GM19351 (cell line): ENCODE data around the gene MCC.

ENCODE experiments used
- ATAC-seq: cut with Tn5 transposase; IDR thresholded peaks from one replicate; pipeline ENCODE4 v1.9.1; 2021; ENCODE audit warnings: mild to moderate bottlenecking, moderate library complexity; ENCODE audit not compliant: unreplicated experiment

The MCC gene

DNA sequence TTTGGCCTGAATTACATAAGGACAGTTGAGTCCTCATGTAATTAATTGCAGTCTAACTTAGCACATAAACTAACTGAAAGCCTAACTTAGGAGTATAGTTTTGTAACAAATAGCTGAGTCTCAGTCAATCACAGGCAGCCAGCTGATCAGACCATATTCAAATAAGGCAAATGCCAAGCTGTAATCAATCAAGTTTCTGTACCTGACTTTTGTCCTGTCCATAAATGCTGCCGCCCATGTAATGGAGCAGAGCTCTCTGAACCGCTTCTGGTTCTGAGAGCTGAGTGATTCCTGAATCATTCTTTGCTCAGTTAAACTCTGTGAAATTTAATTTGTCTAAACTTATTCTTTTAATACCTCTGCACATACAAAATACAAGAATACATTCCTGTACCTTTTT lies 158.3 kb downstream of the MCC start:
- ATAC-seq: no peak

DNA sequence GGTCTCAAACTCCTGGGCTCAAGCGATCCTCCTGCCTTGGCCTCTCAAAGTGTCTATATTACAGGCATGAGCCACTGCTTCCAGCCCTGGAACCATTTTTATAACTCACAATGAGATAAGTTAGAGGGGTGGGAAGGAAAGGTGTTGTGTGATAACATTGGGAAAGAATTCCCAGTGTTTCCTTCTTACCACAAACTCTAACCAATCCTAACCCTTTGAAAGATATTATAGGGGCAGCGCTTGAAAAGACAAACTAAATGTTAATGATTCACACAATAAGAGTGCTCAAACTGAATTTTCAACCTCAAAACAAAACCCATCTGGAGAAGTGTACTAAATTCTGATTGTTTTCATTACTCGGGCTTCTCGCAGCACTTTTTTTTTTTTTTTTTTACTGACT lies 163.2 kb downstream of the MCC start:
- no peak for ATAC-seq

DNA sequence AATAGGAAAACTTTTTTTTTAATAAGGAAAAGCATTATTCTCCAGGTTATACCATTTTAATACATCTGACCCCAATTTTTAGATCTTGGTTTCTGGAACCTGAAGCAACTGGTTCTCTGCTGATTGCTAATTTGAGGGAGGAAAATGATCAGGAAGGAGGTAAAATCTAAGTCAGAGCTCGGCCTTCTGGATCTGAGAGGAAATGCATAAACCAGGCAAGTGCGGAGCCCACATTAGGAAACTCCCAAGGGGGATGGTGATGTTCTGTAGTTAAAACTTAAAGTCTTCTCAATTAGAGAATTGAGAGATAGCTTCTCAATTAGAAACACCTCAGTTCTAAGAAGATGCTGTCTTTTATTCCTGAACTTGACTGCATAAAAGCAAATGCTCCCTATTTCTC lies 167.0 kb downstream of the MCC start:
- ATAC-seq: no peak

DNA sequence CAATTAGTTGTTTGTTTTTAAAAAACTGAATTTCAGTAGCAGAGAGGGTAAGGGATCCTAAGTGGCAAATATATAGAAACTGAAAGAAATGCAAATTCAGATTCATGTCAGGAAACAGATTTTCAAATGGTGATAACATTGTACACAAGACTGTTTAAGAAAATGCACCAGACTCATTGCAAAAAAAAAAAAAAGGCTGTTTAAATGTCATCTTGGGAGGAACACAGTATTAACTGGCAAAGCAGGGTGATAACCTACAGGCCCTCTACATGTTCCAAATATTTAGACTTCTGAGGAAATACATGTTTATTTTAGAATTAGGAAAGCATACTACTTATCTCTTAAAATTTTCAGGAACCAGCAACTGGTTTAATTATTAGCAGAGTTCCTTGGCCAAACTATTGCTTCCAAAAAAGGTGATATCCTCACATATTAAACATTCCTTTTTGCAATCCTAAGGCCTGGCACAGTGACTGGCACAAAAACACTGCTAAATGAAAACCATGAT lies 167.9 kb downstream of the MCC start:
- peak; percentile 76 for ATAC-seq

DNA sequence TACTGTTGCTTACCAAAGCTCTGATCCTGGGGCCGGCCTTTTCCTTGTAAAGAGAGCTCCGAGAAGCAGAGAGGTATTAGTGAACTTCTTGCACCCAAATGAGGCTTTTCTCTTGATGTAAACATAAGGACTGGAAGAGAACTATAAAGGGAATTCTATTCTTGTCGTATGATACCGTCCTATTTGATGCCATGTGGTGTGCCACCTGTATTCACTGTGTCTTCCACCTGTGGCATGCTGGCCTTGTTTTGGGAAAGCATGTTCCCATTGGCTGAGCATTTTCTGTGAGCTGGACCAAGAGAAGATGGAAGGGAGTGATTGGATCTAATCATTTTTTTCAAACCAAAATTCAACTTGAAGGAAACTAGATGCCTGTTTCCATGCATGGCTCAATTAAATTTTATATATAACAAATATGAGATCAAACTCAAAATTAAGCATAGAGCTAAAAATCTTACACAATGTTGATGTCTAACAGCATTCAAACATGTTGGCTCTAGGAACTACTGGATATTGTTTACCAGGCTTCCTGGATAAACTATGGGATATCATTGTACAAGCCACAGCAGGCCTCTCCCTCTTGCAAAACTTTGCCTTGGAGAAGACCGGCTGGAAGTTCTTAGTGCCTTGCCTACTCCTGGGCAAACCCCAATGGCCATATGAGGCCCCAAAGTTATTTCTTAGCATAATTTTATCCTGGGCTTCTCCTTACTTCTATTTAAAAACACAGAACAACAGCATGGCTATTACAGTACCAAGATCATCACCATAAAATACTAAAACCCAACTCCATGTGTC lies 168.8 kb downstream of the MCC start:
- ATAC-seq: no peak

DNA sequence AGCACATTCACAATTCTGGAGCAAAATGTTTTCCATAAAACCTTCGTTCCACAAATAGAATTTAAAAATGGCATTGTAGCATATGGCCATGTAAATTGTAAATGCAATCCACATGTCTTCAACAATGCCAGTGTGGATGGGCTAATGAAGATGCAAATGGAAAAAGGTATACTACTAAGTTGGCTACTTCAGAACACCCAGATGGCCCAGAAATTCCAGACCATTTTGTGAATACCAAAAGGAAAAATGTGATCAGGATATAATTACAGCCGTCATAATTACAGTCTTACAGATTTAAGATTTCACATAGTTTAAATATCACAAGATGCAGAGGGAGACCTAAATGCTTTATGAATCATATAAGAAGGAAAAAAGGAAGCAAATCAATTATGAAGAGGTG lies 170.6 kb downstream of the MCC start:
- ATAC-seq: no peak

DNA sequence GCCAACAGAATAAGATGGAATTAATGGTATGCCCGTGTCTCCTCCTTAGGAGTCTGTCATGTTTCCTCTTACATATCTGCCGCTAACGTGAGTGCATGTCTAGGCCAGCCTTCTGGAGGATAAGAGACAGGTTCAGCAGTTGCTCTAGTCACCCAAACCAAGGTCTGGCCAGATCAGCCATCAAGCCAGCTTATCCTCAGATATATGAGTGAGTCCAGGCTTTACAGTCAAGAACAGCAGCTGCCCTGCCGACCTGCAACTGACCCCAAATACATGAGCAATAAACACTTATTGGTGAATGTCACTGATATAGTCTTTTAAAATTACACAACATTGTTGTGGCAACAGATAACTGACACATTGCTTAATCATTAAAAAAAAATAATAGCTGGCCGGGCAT lies 177.0 kb downstream of the MCC start:
- ATAC-seq: no peak

DNA sequence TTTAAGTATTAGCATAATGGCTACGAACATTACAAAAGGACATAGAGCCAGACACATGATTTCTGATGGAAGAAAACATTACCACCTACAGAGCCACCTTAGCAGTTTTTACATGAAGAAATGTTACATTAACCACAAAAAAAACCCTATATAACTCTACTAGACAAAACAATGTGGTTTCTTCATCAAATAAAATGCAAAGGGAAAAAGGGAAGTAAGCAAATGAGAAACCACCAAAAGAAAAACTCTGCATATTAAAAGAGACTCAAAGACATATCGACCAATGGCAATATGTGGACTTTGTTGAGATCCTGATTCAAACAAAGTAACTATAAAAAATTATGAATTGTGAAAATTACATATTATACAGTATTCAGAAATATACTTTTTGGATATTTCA lies 186.1 kb downstream of the MCC start:
- ATAC-seq: no peak

DNA sequence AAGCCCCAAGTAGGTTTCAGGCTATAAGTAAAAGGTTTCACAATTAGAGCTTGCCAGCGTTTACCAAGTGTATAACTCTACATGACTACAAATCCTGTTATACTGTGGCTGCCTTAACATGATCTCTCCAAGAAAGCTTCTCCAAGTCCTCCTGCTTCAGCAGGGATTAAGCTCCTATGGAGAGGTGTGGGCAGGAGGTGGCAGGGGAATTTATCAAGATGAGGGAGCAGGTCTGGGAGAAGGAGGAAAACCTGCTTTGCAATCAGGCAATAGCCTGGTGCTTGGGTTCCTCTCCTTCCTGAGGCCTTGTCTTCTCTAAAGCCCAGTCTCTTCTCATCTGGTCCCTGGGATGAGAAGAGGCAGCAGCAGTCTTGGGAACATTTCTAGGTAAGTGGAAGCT lies 188.7 kb downstream of the MCC start:
- ATAC-seq: no peak

DNA sequence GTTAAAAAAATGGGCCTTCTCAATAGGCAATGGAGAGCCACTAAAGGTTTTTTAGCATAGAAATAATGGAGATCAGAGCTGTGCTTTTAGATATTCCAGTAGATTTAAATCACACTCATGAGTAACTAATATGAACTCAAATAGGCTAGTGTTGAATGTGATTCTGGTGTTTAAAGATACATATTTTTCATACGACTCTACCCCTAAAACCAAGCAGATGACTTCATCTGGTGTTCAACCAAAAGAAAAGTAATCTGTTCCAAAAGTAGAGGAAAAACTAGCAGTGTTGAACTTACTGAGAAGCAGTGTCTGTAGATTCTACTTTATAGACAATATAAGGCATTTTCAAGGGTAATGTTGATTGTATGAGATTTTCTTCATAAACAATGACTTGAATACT lies 191.6 kb downstream of the MCC start:
- no peak for ATAC-seq

DNA sequence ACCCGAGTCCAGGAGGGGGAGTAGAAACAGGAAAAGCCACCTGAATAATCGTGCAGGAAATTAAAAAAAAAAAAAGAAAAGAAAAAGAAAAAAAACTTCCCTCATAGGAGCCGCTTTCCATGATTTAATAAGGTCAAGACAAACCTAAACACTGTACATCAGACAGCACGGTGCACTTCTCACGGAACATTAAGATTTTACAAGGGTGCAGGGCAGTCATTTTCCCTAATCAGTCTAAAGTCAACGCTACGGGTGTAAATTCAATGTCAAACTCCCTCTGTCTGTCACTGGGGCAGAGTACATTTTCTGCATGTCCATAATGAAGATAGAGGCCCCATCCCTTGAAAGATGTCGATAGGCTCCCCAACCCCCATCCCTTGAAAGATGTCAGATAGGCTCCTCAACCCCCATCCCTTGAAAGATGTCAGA lies 193.1 kb downstream of the MCC start:
- no peak for ATAC-seq

DNA sequence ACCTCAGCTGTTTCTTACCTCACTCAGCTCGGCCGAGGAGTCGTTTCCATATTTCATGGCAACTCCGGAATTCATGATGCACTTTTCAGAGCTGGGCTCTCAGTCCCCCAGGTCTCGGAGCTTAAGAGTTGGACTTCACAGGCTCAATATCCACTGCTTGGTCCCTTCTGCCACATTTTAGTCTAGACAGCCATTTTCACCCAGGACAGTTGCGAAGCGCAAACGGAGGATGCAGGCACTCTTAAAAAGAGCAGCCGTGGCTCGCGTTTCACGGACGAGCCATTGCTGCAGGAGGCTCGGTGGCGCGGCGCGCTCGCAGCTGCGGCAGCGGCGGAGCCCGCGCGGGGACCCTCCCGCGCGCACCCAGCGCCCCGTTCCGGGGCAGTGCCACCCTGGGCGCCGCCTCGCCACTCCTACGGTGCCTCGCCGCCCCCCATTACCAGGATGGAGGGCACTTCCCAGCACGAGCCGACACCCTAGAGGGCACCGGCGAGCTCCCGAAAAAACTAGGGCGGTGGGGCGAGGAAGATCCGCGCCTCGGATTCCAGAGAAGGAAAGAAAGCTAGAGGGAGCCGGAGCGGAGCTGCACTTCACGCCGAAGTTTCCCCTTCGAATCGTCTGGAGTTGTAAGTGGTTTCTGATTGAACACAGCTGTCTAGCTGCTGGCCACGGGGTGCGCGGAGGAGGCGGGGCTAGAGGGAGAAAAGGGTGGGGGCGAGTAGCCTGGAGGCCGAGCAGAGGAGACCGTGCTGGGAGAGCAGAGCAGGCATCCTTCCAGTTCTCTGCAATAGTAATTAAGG lies 193.7 kb downstream of the MCC start:
- ATAC-seq: peak; percentile 95

DNA sequence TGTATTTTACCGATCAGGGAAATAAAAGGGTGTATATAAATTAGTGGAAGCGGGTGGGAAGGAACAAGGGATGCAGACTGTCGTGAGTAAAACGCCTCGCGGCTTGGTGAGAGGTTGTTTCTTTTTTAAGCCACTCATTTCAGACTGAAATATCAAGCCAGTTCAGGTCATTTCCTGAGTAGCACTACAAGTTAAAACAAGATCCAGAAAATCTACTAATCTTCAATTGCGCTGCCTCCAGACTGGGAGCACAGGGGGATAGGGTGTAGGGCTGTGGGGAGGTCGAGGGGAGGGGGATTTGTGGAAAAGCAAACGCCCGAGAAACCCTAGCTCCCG lies 194.3 kb downstream of the MCC start:
- ATAC-seq: peak; percentile 23

DNA sequence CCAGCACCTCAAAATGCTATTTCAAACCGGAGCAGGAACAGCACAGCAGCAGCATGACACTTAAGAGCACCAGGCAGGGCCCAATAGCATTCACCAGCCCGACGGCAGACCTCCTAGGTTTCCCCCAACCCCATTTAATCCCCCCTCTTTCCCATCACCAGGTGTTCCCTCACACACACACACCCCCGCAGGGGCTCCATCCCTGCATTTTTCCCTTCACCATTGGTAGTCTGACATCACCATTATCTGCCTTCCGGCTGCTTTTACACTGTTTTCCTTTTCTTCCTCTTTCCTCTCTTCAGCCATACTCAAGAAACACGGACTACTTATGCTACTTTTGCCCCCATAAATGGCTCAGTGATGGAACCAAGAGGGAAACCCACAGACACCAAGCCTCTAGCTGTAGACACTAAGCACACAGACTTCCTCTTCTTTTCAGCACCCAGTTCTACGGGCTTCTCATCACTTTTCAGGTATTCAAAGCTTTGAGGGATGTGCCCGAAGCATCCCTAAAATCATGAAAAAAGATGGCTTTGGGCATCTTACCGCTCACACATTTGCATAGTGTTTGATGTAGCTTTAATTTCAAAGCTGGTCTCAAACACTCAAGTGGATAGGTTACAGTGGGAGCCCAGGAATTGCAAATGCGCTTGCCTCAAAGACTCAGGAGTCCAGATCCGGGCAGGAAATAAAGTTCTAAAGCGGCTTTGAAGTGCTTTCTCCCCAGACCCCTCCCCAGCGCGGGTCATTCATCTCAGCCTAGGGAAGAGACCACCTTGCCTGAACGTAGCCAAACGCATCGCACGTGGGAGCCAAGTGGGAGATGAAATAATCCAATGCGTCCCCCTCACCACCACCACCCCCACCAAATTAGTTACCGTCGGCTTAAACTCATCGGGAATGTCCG lies 194.9 kb downstream of the MCC start:
- no peak for ATAC-seq

DNA sequence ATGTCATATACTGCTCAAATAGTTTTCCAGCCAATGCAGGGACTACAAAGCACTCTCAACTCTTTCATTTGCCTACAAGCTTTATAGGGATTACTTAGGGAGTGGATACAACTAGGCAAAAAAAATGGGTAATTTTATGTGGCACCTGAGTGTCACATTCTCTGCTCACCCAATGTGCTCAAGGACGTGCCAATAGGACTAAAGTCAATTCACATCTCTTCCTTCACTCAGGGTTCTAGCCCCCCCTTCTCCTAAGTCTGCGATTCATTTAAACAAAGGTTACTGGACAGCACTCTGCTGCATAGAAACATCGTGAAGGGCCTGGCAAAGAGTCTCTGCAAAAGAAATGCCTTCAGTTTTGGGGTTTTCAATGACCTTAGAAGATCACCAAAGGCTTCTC lies 195.8 kb downstream of the MCC start:
- no peak for ATAC-seq

DNA sequence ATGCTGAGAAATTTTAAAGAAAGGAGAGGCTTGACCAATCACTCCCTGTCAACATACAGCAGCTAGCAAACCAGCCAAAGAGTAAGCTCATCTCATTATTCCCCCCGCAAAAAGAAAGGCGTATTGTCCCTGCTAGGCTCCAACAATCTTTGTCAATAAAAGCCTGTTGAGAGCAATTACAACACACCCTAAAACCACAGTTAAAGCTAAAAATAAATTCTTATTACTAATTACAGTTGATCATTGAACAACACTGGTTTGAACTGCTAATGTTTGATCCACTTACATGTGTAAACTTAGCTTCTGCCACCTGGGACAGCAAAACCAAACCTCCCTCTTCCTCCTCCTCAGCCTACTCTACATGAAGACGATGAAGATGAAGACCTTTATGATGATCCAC lies 204.7 kb downstream of the MCC start:
- no peak for ATAC-seq

DNA sequence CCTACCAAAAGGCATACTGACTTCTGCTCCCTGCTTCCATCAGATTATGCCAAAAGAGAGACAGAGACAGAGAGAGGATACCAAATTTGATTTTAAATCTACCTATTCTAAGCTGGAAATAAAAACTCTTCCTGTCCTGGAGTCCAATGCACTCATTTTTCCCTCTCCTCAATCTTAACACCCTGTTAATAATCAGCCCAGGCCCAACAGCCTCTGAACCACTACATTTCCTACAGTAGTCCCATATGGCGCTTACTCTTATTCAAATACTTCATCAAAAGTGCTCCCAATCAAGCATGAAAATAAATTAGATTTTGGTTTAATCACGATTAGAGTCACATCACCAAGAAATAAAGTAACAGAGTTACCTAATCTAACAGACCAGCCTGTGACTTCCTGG lies 205.8 kb downstream of the MCC start:
- ATAC-seq: no peak

DNA sequence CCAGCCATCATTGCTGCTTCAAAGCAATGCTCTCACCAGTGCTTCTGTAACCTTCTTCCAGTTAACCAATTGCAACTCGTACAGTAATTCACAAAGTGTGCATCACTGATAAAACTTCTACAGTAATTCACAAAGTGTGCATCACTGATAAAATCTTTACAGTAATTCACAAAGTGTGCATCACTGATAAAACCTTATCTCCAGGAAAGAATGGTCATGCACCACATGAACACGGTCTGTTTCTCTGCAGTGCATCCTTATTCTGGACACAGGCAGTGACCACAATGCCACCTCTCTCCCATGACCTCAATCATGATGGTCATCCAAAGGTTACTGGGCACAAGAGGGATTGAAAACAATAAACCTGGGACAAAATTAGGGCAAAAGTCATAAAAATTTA lies 207.1 kb downstream of the MCC start:
- no peak for ATAC-seq

DNA sequence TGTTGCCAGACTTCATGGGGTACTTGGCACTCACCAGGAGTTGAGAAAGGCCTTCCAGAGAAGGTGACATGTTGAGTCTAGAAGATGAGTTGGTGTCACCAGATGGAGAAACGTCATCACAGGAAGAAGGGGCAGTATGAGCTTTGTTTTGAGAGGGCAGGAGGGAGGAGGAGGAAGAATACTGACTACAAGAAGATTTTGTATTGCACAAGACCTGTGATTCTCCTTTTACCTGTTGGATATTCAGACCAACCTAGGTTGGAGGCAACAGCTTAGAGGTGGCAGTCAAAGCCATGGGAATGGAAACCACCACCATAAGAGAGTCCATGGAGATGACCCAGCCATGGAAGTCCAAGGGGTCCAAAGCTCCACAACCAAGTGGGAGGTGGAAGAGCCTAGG lies 207.7 kb downstream of the MCC start:
- ATAC-seq: no peak

DNA sequence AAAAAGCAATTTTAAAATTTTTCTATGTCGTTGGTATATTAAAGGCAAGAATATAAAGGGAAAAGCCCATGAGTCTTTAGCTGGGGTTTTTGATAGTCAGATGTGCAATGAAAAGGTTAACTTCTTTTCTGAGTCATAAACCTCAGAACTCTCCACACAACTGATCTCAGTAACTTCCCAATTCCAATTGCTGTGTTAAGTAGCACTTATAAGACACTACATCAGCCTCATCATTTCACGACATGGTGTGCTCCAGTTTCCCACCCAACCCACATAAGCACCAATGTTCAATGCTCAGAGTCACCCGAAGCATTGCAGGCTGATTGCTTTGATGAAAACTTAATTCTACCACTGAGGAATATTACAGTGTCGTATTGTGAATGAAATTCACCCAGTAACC lies 209.3 kb downstream of the MCC start:
- no peak for ATAC-seq

DNA sequence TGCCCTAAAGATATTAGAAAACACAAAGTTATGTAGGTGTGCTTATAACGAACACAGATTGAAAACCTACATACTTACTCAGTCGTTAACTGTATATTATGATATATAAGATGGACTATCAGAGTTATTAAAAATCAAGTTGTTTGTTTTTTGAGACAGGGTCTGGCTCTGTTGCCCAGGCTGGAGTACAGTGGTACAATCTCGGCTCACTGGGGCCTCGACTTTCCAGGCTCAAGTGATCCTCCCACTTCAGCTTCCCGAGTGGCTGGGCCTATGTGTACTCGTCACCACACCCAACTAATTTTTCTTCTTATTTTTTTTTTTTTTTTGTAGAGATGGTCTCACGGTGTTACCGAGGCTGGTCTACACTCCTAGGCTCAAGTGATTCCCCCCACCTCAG lies 211.8 kb downstream of the MCC start:
- no peak for ATAC-seq
